Bronchial epithelial cell (primary cell): Measurements from ENCODE around the gene CD226. TPM values are rescaled to one million over a fixed set of nuclear protein-coding genes. Genes with fewer than 3 reads are reported as not detected.

Experiments used
- DNase-seq: peaks from one replicate; pipeline ENCODE4 v3.0.0-alpha.2; 2010; ENCODE audit warnings: low read depth
- FAIRE-seq: peaks from 2 replicates; lab custom pipeline; 2011; peaks lifted over from hg19 to GRCh38; lab: Jason Lieb, UNC
- H3K27me3 ChIP-seq: 2 replicates; pipeline ENCODE4 v1.5.1; 2011; ENCODE audit warnings: low read length; ENCODE audit not compliant: control insufficient read depth, insufficient read depth
- H3K36me3 ChIP-seq: 2 replicates; pipeline ENCODE4 v1.5.1; 2011; ENCODE audit warnings: low read length; ENCODE audit not compliant: control insufficient read depth, insufficient read depth
- H3K4me3 ChIP-seq: 2 replicates; pipeline ENCODE4 v1.5.1; 2011; ENCODE audit warnings: mild to moderate bottlenecking, low read depth, low read length, control low read depth
- CTCF ChIP-seq: IDR thresholded peaks from 2 replicates; pipeline ENCODE4 v1.5.1; 2011; ENCODE audit warnings: mild to moderate bottlenecking, moderate library complexity, low read length, control low read depth, inconsistent platforms; ENCODE audit not compliant: insufficient read depth, severe bottlenecking
- total RNA-seq: library from RNA; depleted of rRNA; stranded (reverse); fragments of >200 nt; gene quantifications from 2 replicates; pipeline ENCODE4 v1.2.1, GENCODE V29; 2014

CD226 gene
- total RNA-seq, 1 donor from 2014 or later: 0.53 TPM

- Histone ChIP-seq H3K36me3 (no peaks in the 10 kb centered on the region), H3K27me3 (no peaks in the 10 kb centered on the region), H3K4me3 (no peak overlapping the region)
- FAIRE-seq (no peak), DNase-seq (no peak)
- no peak for TF ChIP-seq CTCF
Observed at GRCh38 chr18:69961718-69962117, 14.0 kb upstream of the CD226 start.

GRCh38 chr18:69958422-69958821, 10.7 kb upstream of the CD226 start:
- FAIRE-seq: no peak
- no peaks in the 10 kb centered on the region for H3K27me3 ChIP-seq

GRCh38 chr18:69957747-69958146, 10.1 kb upstream of the CD226 start:
- Histone ChIP-seq H3K27me3 (no peaks in the 10 kb centered on the region), H3K36me3 (no peaks in the 10 kb centered on the region)
- no peak for FAIRE-seq

More at GRCh38 chr18:69958422-69958821, 10.7 kb upstream of the CD226 start:
- no peak for DNase-seq
- no peak for TF ChIP-seq CTCF
- Histone ChIP-seq H3K4me3 (no peak overlapping the region), H3K36me3 (no peaks in the 10 kb centered on the region)

GRCh38 chr18:69956665-69957620, 9.3 kb upstream of the CD226 start:
- FAIRE-seq: no peak

More at GRCh38 chr18:69957747-69958146, 10.1 kb upstream of the CD226 start:
- TF ChIP-seq CTCF: no peak
- DNase-seq: no peak
- no peak overlapping the region for H3K4me3 ChIP-seq

GRCh38 chr18:69956057-69956456, 8.4 kb upstream of the CD226 start:
- no peak overlapping the region for H3K4me3 ChIP-seq
- FAIRE-seq (no peak), DNase-seq (no peak)
- TF ChIP-seq CTCF: no peak
- H3K36me3 ChIP-seq: no peaks in the 10 kb centered on the region
- H3K27me3 ChIP-seq: no peaks in the 10 kb centered on the region

More at GRCh38 chr18:69956665-69957620, 9.3 kb upstream of the CD226 start:
- TF ChIP-seq CTCF: no peak
- Histone ChIP-seq H3K27me3 (no peaks in the 10 kb centered on the region), H3K4me3 (no peak overlapping the region), H3K36me3 (no peaks in the 10 kb centered on the region)
- DNase-seq: no peak
